HFF-Myc (cell line): Measurements from ENCODE around the gene TSKU.
"Not testable (repeated sequence)": the region's sequence is repeated elsewhere in the genome, so short reads cannot be mapped to it uniquely, and the experiment has no call there.

ENCODE experiments used
- DNase-seq: peaks from one replicate; pipeline ENCODE4 v3.0.0-alpha.2; 2011; ENCODE audit warnings: low read depth; ENCODE audit errors: extremely low read depth
- H3K4me3 ChIP-seq: replicated peaks from 2 replicates; pipeline ENCODE4 v1.5.1; 2011; ENCODE audit warnings: low read depth, mild to moderate bottlenecking, control low read depth, low read length
- TF ChIP-seq, protein P1 (sequence below): IDR thresholded peaks from 2 replicates; pipeline ENCODE4 v1.5.1; 2012; ENCODE audit warnings: mild to moderate bottlenecking, low read depth, low read length, control low read depth; ENCODE audit errors: missing control alignments

The TSKU gene

DNA sequence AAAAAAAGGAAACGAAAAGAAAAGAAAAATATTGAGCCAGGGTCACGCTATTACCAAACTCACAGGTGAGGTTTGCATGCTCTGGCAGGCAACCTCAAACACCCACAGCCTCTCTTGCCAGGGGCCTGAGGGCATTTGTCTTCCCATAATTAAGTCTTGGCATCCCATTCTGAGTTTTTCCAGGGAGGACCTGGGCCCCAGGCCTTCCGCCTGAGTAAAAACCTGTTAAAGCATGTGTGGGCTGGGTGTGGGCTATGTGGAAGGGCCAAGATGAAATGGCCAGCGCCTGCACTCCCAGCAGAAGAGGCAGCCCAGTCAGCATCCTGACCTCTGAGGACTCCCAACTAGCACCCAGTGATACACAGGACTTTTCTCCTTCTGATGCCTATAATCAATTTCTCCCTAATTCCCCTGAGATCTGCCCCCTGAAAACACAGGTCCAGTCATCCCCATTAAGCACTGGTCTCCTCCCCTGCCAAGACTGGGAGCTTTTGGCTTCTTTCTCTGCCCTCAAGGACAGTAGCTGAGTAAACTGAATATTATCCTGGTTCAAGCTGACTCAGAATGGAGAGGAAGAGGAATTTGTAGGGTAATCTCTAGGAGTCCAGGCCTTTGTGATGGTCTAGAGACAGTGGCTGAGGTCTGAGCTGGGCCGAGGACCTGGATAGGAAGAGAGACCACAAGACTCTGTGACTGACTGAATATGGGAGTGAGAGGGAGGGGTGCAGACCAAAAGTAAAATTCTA is 42.0 kb downstream of the TSKU start:
- DNase-seq: no peak
- TF ChIP-seq, protein P1, sequence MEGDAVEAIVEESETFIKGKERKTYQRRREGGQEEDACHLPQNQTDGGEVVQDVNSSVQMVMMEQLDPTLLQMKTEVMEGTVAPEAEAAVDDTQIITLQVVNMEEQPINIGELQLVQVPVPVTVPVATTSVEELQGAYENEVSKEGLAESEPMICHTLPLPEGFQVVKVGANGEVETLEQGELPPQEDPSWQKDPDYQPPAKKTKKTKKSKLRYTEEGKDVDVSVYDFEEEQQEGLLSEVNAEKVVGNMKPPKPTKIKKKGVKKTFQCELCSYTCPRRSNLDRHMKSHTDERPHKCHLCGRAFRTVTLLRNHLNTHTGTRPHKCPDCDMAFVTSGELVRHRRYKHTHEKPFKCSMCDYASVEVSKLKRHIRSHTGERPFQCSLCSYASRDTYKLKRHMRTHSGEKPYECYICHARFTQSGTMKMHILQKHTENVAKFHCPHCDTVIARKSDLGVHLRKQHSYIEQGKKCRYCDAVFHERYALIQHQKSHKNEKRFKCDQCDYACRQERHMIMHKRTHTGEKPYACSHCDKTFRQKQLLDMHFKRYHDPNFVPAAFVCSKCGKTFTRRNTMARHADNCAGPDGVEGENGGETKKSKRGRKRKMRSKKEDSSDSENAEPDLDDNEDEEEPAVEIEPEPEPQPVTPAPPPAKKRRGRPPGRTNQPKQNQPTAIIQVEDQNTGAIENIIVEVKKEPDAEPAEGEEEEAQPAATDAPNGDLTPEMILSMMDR: no peak
- H3K4me3 ChIP-seq: no peak overlapping the region

DNA sequence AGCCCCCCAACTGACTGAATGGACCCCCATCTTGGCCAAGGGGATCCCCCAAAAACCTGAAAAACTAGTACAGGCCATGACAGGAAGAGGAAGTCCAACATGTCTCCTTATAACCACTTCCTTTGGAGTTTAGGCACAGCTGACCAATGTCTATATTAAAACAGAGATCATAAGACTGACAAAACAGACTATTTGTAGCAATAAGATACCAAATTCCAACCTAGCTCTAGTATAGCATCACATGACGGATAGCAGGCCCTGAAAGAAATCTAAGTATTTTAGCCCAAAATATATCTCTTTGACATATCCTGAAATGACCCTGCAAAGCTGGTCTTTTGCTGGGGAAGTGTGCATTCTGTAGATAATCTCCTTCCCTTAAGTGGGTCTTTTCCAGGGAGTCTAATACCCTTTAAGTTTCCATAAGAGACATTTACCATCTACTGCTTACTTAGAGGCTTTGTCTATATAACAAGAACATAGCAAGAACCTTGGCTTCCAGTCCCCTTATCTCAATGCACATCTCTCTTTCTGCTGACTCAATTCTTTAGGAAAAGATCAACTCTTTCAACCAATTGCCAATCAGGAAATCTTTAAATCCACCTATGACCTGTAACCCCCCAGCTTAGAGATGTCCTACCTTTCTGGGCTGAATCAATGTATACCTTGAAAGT is 42.7 kb downstream of the TSKU start:
- no peak for DNase-seq
- TF ChIP-seq, protein P1: no peak

DNA sequence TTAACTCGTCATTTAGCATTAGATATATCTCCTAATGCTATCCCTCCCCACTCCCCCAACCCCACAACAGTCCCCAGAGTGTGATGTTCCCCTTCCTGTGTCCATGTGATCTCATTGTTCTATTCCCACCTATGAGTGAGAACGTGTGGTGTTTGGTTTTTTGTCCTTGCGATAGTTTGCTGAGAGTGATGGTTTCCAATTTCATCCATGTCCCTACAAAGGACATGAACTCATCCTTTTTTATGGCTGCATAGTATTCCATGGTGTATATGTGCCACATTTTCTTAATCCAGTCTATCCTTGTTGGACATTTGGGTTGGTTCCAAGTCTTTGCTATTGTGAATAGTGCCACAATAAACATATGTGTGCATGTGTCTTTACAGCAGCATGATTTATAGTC is 43.4 kb downstream of the TSKU start:
- DNase-seq, H3K4me3 ChIP-seq: not testable (repeated sequence)

More for the DNA sequence above, 42.7 kb downstream of the TSKU start:
- no peak overlapping the region for H3K4me3 ChIP-seq

DNA sequence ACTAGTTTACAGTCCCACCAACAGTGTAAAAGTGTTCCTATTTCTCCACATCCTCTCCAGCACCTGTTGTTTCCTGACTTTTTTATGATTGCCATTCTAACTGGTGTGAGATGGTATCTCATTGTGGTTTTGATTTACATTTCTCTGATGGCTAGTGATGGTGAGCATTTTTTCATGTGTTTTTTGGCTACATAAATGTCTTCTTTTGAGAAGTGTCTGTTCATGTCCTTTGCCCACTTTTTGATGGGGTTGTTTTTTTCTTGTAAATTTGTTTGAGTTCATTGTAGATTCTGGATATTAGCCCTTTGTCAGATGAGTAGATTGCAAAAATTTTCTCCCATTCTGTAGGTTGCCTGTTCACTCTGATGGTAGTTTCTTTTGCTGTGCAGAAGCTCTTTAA is 43.8 kb downstream of the TSKU start:
- H3K4me3 ChIP-seq, DNase-seq: not testable (repeated sequence)

DNA sequence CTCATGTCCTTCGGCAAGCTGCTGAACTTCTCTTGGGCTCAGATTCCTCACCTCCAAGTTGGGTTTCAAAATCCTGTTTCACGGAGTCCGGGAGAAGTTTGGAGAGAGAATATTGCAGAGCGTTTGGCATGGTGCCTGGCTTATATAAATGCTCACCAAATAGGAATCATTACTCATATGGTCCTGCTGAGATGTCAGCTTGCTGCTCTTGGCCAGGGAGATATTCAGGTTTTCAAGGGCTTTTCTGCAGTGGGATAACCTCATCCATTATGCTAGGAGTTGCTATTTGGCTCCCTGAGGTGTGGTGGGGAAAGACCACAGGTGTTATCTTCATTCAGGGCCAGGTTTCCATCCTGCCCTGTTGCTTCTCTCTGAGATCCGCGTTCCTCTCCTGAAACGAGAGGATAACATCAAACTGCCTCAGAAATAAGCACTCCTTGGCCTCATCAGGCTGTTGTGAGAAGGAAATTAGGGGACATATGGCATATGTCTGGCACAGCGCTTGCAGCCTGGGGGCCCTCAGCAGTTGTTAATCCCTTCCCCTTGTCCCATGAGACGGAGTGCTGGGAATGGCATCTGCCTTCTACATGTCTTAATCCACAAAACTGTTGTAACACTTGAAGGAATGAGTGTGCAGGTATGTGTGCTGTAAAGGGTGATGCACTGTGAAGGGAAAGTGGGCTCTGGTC is 47.6 kb downstream of the TSKU start:
- TF ChIP-seq, protein P1: no peak
- H3K4me3 ChIP-seq: no peak overlapping the region
- DNase-seq: peak; percentile 24

DNA sequence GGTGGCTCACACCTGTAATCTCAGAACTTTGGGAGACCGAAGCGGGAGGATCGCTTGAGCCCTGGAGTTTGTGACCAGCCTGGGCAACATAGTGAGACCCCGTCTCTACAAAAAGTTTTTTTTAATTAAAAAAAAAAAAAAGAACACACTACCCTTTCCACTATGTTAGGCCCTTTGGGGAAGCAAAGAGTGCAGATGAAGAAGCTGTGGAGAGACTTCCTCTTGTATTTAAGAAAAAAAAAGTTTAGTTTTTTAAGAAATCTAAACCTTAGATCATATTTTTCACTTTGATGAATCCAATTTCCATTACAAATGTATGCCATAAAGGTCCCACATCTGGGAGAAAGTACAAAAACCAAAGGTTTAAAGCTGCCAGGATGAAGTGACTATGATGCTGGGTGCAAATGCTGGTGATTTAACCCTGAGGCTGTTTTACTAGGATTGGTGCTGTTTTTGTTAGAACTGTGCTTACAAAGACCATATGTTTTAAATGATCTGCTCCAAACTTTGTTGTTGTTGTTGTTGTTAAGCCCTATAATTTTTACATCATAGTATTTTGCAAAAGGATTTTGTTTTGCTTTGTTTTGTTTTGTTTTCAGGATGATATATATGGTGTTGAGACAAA is 48.6 kb downstream of the TSKU start:
- TF ChIP-seq, protein P1: no peak
- H3K4me3 ChIP-seq: no peak overlapping the region
- DNase-seq: no peak

DNA sequence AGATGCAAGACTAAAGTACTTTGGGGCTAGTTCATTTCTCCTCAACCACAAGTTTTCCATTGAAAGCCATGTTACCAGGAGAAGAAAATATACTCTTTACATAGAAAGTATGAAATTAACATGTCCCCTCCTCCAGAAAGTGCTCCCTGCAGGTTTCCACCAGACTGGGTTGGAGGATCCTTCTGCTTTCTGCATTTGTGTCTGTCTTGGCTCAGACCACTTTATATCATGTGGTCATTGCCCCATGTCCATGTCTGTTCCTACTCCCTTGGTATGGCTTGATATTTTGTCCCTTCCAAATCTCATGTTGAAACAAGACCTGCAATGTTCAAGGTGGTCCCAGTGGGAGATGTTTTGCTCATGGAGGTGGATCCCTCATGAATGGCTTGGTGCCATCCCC is 49.2 kb downstream of the TSKU start:
- TF ChIP-seq, protein P1: no peak
- no peak for DNase-seq

More for the DNA sequence above, 49.2 kb downstream of the TSKU start:
- H3K4me3 ChIP-seq: no peak overlapping the region
